ENCODE measurements around the gene PHETA2.

DNA sequence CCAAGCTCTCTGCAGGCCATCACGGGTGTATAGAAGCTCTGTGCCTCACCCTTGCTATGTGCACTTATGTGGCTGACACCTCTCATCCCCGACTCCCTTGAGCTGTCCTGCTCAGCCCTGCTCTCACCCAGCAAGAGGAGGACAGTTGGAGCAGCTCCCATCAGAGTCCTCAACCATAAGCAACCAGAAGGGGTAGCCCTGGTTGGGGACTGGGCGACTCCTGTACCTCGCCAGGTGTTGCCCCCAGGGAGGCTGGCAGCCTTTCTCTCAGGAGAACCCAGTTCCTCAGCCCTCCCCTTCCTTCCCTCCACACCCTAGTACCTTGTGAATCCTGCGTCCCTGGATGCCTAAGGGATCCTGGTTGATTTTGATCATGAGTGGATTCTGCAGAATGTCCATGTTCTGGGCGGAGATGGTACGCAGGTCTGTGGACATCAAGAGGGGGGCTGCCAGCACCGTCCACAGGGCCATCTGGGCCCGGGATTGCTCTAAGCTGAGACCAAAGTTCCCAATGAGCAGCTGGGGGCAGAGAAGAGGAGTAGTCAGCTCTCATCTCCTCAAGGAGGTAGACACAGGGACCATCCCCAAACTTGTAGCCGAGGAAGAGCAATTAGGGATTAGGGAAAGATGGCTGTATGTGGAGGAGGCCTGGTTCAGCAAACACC is 11.4 kb upstream of the PHETA2 start:
- no peak for TF ChIP-seq ZFX (IDR thresholded peaks at IDR 0.05; ENCODE audit: borderline replicate concordance)
- TF ChIP-seq, protein P1, sequence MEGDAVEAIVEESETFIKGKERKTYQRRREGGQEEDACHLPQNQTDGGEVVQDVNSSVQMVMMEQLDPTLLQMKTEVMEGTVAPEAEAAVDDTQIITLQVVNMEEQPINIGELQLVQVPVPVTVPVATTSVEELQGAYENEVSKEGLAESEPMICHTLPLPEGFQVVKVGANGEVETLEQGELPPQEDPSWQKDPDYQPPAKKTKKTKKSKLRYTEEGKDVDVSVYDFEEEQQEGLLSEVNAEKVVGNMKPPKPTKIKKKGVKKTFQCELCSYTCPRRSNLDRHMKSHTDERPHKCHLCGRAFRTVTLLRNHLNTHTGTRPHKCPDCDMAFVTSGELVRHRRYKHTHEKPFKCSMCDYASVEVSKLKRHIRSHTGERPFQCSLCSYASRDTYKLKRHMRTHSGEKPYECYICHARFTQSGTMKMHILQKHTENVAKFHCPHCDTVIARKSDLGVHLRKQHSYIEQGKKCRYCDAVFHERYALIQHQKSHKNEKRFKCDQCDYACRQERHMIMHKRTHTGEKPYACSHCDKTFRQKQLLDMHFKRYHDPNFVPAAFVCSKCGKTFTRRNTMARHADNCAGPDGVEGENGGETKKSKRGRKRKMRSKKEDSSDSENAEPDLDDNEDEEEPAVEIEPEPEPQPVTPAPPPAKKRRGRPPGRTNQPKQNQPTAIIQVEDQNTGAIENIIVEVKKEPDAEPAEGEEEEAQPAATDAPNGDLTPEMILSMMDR (IDR thresholded peaks at IDR 0.05) = no peak
